K562 (cell line): ENCODE measurements around the gene MVD. TPM values are rescaled to one million over a fixed set of nuclear protein-coding genes. Genes with fewer than 3 reads are reported as not detected.

Experiments
- DEAF1 ChIP-seq: fragments of 450-650 bp; formaldehyde crosslinking; IDR thresholded peaks from 2 replicates; pipeline ENCODE4 v1.4.0; 2020; ENCODE audit warnings: mild to moderate bottlenecking, moderate library complexity
- EHMT2 ChIP-seq: fragments of 450-650 bp; IDR thresholded peaks from 2 replicates; pipeline ENCODE4 v1.6.1; 2018; ENCODE audit warnings: antibody characterized with exemption
- ETV1 ChIP-seq: fragments of 450-650 bp; conservative IDR thresholded peaks from 2 replicates; pipeline ENCODE4 v1.6.1; 2016; ENCODE audit warnings: missing genetic modification characterization, control low read depth, low read depth, missing compliant biosample characterization
- L3MBTL2 ChIP-seq: fragments of 450-650 bp; IDR thresholded peaks from 2 replicates; pipeline ENCODE4 v1.6.1; 2016; ENCODE audit warnings: mild to moderate bottlenecking, moderate library complexity
- MAX ChIP-seq: sonication (generic); formaldehyde crosslinking; IDR thresholded peaks from 2 replicates; pipeline ENCODE4 v1.9.0; 2022; ENCODE audit warnings: mild to moderate bottlenecking, missing genetic modification reagents
- NFE2 ChIP-seq: IDR thresholded peaks from 2 replicates; pipeline ENCODE4 v1.6.1; 2014; ENCODE audit warnings: antibody characterized with exemption, low read depth
- POLR2B ChIP-seq: fragments of 450-650 bp; IDR thresholded peaks from 2 replicates; pipeline ENCODE4 v1.6.1; 2018; ENCODE audit warnings: low read depth; ENCODE audit not compliant: partially characterized antibody
- TAF15 ChIP-seq: fragments of 200-400 bp; formaldehyde crosslinking; IDR thresholded peaks from 2 replicates; pipeline ENCODE4 v1.6.1; 2017; ENCODE audit warnings: mild to moderate bottlenecking, low read depth, low read length, moderate library complexity
- TCF15 ChIP-seq: fragments of 250-450 bp; sonication (Bioruptor Pico); IDR thresholded peaks from 2 replicates; pipeline ENCODE4 v1.8.0; 2022; ENCODE audit warnings: moderate library complexity, mild to moderate bottlenecking, inconsistent platforms
- ZBTB1 ChIP-seq: sonication (generic); formaldehyde crosslinking; IDR thresholded peaks from 2 replicates; pipeline ENCODE4 v1.8.1; 2023; ENCODE audit warnings: missing genetic modification reagents, low read depth, mild to moderate bottlenecking, borderline replicate concordance
- ZBTB40 ChIP-seq, 2 experiments: fragments of 450-650 bp in 1 of 2; sonication (generic) in 1 of 2; formaldehyde crosslinking in 1 of 2; IDR thresholded peaks; 2 replicates each; pipeline versions ENCODE4 v1.7.1 to v1.9.0; 2016 to 2022; ENCODE audit warnings: inconsistent platforms in 1 of 2, mild to moderate bottlenecking in 1 of 2, missing genetic modification reagents in 1 of 2
- ZBTB9 ChIP-seq: fragments of 450-650 bp; formaldehyde crosslinking; IDR thresholded peaks from 2 replicates; pipeline ENCODE4 v1.4.0; 2020; ENCODE audit warnings: mild to moderate bottlenecking, moderate library complexity
- ZKSCAN1 ChIP-seq: fragments of 150-350 bp; IDR thresholded peaks from 2 replicates; pipeline ENCODE4 v1.6.1; 2016; ENCODE audit warnings: low read depth, low read length
- ZNF197 ChIP-seq: fragments of 200-800 bp; sonication (Bioruptor generic); IDR thresholded peaks from 2 replicates; pipeline ENCODE4 v1.6.1; 2016; ENCODE audit warnings: low read depth, missing genetic modification characterization, missing compliant biosample characterization
- polyA plus RNA-seq, 8 experiments: library from polyadenylated mRNA; depleted of rRNA in 4 of 8; stranded (reverse) in 5 of 8; unstranded in 3 of 8; fragments of >200 nt; fragmentation: Nextera tagmentation in 2 of 8; fragmentation: Illumina TruSeq in 1 of 8; extraction: Ambion mirVana in 2 of 8; extraction: Trizol in 1 of 8; gene quantifications; 2 replicates each; pipeline versions ENCODE4 v1.2.1 to v1.2.3, GENCODE V29; 2011 to 2014; ENCODE audit warnings: inconsistent platforms in 1 of 8, missing spikeins in 1 of 8
- total RNA-seq, 7 experiments: library from RNA; depleted of rRNA in 6 of 7; stranded (reverse); fragments of >200 nt in 6 of 7; fragmentation: Illumina TruSeq in 2 of 7; extraction: Trizol in 2 of 7; gene quantifications; 2 replicates each; pipeline versions ENCODE4 v1.2.1 to v1.2.3, GENCODE V29; 2011 to 2021; ENCODE audit warnings: low replicate concordance in 1 of 7

Gene MVD
- total and polyA plus RNA-seq, 9 of the 15 experiments (the other 6 are each of a cell fraction or from before 2014, with no cell fraction given), result 12.2 to 141 (median 45.3) TPM

GRCh38 chr16:88662843-88663606 is at the start of gene MVD (continued):
- TF ChIP-seq DEAF1 (CRISPR knock-in tag) (no peak), ZKSCAN1 (no peak), ETV1 (tag) (no peak), EHMT2 (no peak), ZBTB40 (IDR thresholded peaks at IDR 0.05) (no peak; the same call in 1 of the 2 replicates), ZBTB40 (CRISPR knock-in tag; IDR thresholded peaks at IDR 0.05) (no peak), MAX (peak; percentile 58; the same call in 1 of the 2 replicates), POLR2B (peak; percentile 81), NFE2 (no peak), ZBTB9 (CRISPR knock-in tag) (peak; percentile 35), TCF15 (CRISPR knock-in tag) (no peak), ZBTB1 (CRISPR knock-in tag) (peak; percentile 82), TAF15 (no peak), ZNF197 (no peak), L3MBTL2 (peak; percentile 84)
